HEK293 (cell line): ENCODE measurements around the gene CCNT1.

ENCODE experiments used
- BCL11A ChIP-seq: fragments of 450-650 bp; formaldehyde crosslinking; IDR thresholded peaks from 2 replicates; pipeline ENCODE4 v1.5.1; 2016; ENCODE audit warnings: low read depth, missing biosample characterization, missing genetic modification characterization
- KLF17 ChIP-seq: fragments of 450-650 bp; formaldehyde crosslinking; IDR thresholded peaks from 2 replicates; pipeline ENCODE4 v1.5.1; 2016; ENCODE audit warnings: missing biosample characterization, missing genetic modification characterization
- KLF9 ChIP-seq: fragments of 450-650 bp; formaldehyde crosslinking; IDR thresholded peaks from 2 replicates; pipeline ENCODE4 v1.5.1; 2016; ENCODE audit warnings: missing biosample characterization, missing genetic modification characterization, low read depth
- SP2 ChIP-seq: fragments of 450-650 bp; formaldehyde crosslinking; IDR thresholded peaks from 2 replicates; pipeline ENCODE4 v1.5.1; 2016; ENCODE audit warnings: missing biosample characterization, missing genetic modification characterization
- SP3 ChIP-seq: fragments of 450-650 bp; formaldehyde crosslinking; IDR thresholded peaks from 2 replicates; pipeline ENCODE4 v1.5.1; 2016; ENCODE audit warnings: missing biosample characterization, missing genetic modification characterization
- SP7 ChIP-seq: fragments of 450-650 bp; formaldehyde crosslinking; IDR thresholded peaks from 2 replicates; pipeline ENCODE4 v1.5.1; 2016; ENCODE audit warnings: missing biosample characterization, missing genetic modification characterization
- TRIM28 ChIP-seq: IDR thresholded peaks from 2 replicates; pipeline ENCODE4 v1.6.1; 2011; ENCODE audit warnings: low read length, control low read depth, borderline replicate concordance
- WT1 ChIP-seq: fragments of 450-650 bp; formaldehyde crosslinking; IDR thresholded peaks from 2 replicates; pipeline ENCODE4 v1.5.1; 2016; ENCODE audit warnings: missing biosample characterization, missing genetic modification characterization
- YY1 ChIP-seq: fragments of 450-650 bp; formaldehyde crosslinking; IDR thresholded peaks from 2 replicates; pipeline ENCODE4 v1.5.1; 2018; ENCODE audit warnings: missing biosample characterization, missing genetic modification characterization
- ZBTB20 ChIP-seq: fragments of 450-650 bp; formaldehyde crosslinking; IDR thresholded peaks from 2 replicates; pipeline ENCODE4 v1.5.1; 2016; ENCODE audit warnings: missing biosample characterization, missing genetic modification characterization
- ZFP37 ChIP-seq: fragments of 450-650 bp; formaldehyde crosslinking; IDR thresholded peaks from 2 replicates; pipeline ENCODE4 v1.5.1; 2016; ENCODE audit warnings: missing biosample characterization, missing genetic modification characterization
- ZFP69B ChIP-seq: fragments of 450-650 bp; formaldehyde crosslinking; IDR thresholded peaks from 2 replicates; pipeline ENCODE4 v1.5.1; 2016; ENCODE audit warnings: missing biosample characterization, missing genetic modification characterization
- ZNF121 ChIP-seq: fragments of 450-650 bp; formaldehyde crosslinking; IDR thresholded peaks from 2 replicates; pipeline ENCODE4 v1.5.1; 2016; ENCODE audit warnings: missing biosample characterization, missing genetic modification characterization
- ZNF157 ChIP-seq: fragments of 450-650 bp; formaldehyde crosslinking; IDR thresholded peaks from 2 replicates; pipeline ENCODE4 v1.5.1; 2016; ENCODE audit warnings: missing biosample characterization, missing genetic modification characterization
- ZNF248 ChIP-seq: fragments of 450-650 bp; formaldehyde crosslinking; IDR thresholded peaks from 2 replicates; pipeline ENCODE4 v1.5.1; 2017; ENCODE audit warnings: missing biosample characterization, missing genetic modification characterization
- ZNF37A ChIP-seq: fragments of 450-650 bp; IDR thresholded peaks from 2 replicates; pipeline ENCODE4 v1.5.1; 2018; ENCODE audit warnings: missing biosample characterization, missing genetic modification characterization
- ZNF391 ChIP-seq: fragments of 450-650 bp; formaldehyde crosslinking; IDR thresholded peaks from 2 replicates; pipeline ENCODE4 v1.5.1; 2016; ENCODE audit warnings: low read depth, missing biosample characterization, missing genetic modification characterization, borderline replicate concordance
- ZNF449 ChIP-seq: fragments of 450-650 bp; formaldehyde crosslinking; IDR thresholded peaks from 2 replicates; pipeline ENCODE4 v1.5.1; 2017; ENCODE audit warnings: missing biosample characterization, mild to moderate bottlenecking, missing genetic modification characterization, moderate library complexity
- ZNF501 ChIP-seq: fragments of 450-650 bp; formaldehyde crosslinking; IDR thresholded peaks from 2 replicates; pipeline ENCODE4 v1.5.1; 2016; ENCODE audit warnings: missing biosample characterization, missing genetic modification characterization
- ZNF530 ChIP-seq: fragments of 450-650 bp; formaldehyde crosslinking; IDR thresholded peaks from 2 replicates; pipeline ENCODE4 v1.5.1; 2016; ENCODE audit warnings: low read depth, missing biosample characterization, missing genetic modification characterization
- ZNF600 ChIP-seq: fragments of 450-650 bp; formaldehyde crosslinking; IDR thresholded peaks from 2 replicates; pipeline ENCODE4 v1.5.1; 2016; ENCODE audit warnings: missing biosample characterization, missing genetic modification characterization
- ZNF623 ChIP-seq: fragments of 450-650 bp; formaldehyde crosslinking; IDR thresholded peaks from 2 replicates; pipeline ENCODE4 v1.5.1; 2016; ENCODE audit warnings: missing biosample characterization, missing genetic modification characterization
- ZNF670 ChIP-seq: fragments of 450-650 bp; formaldehyde crosslinking; IDR thresholded peaks from 2 replicates; pipeline ENCODE4 v1.5.1; 2016; ENCODE audit warnings: missing biosample characterization, missing genetic modification characterization, low read depth
- TF ChIP-seq, protein P1 (sequence below): fragments of 450-650 bp; formaldehyde crosslinking; IDR thresholded peaks from 2 replicates; pipeline ENCODE4 v1.5.1; 2016; ENCODE audit warnings: missing biosample characterization, missing genetic modification characterization, borderline replicate concordance
- TF ChIP-seq, protein P2 (sequence below): fragments of 450-650 bp; formaldehyde crosslinking; IDR thresholded peaks from 2 replicates; pipeline ENCODE4 v1.5.1; 2016; ENCODE audit warnings: missing biosample characterization, missing genetic modification characterization
- TF ChIP-seq, protein P3 (sequence below): fragments of 450-650 bp; formaldehyde crosslinking; conservative IDR thresholded peaks from 2 replicates; pipeline ENCODE4 v1.5.1; 2016; ENCODE audit warnings: low read depth, missing biosample characterization, missing genetic modification characterization

CCNT1 gene

GRCh38 chr12:48681710-48682532, 34.6 kb downstream of the CCNT1 start, which contains the start of gene KANSL2 (continued):
- TF ChIP-seq, protein P1, sequence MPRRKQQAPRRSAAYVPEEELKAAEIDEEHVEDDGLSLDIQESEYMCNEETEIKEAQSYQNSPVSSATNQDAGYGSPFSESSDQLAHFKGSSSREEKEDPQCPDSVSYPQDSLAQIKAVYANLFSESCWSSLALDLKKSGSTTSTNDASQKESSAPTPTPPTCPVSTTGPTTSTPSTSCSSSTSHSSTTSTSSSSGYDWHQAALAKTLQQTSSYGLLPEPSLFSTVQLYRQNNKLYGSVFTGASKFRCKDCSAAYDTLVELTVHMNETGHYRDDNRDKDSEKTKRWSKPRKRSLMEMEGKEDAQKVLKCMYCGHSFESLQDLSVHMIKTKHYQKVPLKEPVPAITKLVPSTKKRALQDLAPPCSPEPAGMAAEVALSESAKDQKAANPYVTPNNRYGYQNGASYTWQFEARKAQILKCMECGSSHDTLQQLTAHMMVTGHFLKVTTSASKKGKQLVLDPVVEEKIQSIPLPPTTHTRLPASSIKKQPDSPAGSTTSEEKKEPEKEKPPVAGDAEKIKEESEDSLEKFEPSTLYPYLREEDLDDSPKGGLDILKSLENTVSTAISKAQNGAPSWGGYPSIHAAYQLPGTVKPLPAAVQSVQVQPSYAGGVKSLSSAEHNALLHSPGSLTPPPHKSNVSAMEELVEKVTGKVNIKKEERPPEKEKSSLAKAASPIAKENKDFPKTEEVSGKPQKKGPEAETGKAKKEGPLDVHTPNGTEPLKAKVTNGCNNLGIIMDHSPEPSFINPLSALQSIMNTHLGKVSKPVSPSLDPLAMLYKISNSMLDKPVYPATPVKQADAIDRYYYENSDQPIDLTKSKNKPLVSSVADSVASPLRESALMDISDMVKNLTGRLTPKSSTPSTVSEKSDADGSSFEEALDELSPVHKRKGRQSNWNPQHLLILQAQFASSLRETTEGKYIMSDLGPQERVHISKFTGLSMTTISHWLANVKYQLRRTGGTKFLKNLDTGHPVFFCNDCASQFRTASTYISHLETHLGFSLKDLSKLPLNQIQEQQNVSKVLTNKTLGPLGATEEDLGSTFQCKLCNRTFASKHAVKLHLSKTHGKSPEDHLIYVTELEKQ (tag by site-specific recombination): 0 out of 2 replicates have a peak, but pooled peaks have one; percentile 13
- no peak for TF ChIP-seq TRIM28
- TF ChIP-seq SP2 (tag by site-specific recombination): peak; percentile 98
- TF ChIP-seq ZNF157 (tag by site-specific recombination): 0 out of 2 replicates have a peak, but pooled peaks have one; percentile 13
- peak; percentile 78 for TF ChIP-seq ZNF449 (tag by site-specific recombination)
- no peak for TF ChIP-seq ZNF670 (tag by site-specific recombination)
- TF ChIP-seq BCL11A (tag by site-specific recombination): no peak
- TF ChIP-seq ZFP37 (tag by site-specific recombination): peak; percentile 95; the same call in 1 of the 2 replicates
- TF ChIP-seq ZNF391: peak; percentile 77; the same call in 1 of the 2 replicates
- TF ChIP-seq ZNF501 (tag by site-specific recombination): peak; percentile 99
- TF ChIP-seq, protein P2, sequence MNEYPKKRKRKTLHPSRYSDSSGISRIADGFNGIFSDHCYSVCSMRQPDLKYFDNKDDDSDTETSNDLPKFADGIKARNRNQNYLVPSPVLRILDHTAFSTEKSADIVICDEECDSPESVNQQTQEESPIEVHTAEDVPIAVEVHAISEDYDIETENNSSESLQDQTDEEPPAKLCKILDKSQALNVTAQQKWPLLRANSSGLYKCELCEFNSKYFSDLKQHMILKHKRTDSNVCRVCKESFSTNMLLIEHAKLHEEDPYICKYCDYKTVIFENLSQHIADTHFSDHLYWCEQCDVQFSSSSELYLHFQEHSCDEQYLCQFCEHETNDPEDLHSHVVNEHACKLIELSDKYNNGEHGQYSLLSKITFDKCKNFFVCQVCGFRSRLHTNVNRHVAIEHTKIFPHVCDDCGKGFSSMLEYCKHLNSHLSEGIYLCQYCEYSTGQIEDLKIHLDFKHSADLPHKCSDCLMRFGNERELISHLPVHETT (tag by site-specific recombination): peak; percentile 64; the same call in 1 of the 2 replicates
- TF ChIP-seq, protein P3, sequence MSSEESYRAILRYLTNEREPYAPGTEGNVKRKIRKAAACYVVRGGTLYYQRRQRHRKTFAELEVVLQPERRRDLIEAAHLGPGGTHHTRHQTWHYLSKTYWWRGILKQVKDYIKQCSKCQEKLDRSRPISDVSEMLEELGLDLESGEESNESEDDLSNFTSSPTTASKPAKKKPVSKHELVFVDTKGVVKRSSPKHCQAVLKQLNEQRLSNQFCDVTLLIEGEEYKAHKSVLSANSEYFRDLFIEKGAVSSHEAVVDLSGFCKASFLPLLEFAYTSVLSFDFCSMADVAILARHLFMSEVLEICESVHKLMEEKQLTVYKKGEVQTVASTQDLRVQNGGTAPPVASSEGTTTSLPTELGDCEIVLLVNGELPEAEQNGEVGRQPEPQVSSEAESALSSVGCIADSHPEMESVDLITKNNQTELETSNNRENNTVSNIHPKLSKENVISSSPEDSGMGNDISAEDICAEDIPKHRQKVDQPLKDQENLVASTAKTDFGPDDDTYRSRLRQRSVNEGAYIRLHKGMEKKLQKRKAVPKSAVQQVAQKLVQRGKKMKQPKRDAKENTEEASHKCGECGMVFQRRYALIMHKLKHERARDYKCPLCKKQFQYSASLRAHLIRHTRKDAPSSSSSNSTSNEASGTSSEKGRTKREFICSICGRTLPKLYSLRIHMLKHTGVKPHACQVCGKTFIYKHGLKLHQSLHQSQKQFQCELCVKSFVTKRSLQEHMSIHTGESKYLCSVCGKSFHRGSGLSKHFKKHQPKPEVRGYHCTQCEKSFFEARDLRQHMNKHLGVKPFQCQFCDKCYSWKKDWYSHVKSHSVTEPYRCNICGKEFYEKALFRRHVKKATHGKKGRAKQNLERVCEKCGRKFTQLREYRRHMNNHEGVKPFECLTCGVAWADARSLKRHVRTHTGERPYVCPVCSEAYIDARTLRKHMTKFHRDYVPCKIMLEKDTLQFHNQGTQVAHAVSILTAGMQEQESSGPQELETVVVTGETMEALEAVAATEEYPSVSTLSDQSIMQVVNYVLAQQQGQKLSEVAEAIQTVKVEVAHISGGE (tag by site-specific recombination): peak; percentile 40
- TF ChIP-seq WT1: peak; percentile 60; the same call in 1 of the 2 replicates
- TF ChIP-seq ZBTB20: peak; percentile 20; the same call in 1 of the 2 replicates
- peak; percentile 82 for TF ChIP-seq SP3 (tag by site-specific recombination)
- no peak for TF ChIP-seq ZNF248
- TF ChIP-seq YY1 (tag by site-specific recombination): peak; percentile 98
- peak; percentile 71 for TF ChIP-seq ZNF600 (tag by site-specific recombination)
- TF ChIP-seq ZFP69B: peak; percentile 78
- TF ChIP-seq ZNF530 (tag by site-specific recombination): no peak
- TF ChIP-seq ZNF121: 0 out of 2 replicates have a peak, but pooled peaks have one; percentile 52
- TF ChIP-seq ZNF623 (tag by site-specific recombination): no peak
- TF ChIP-seq KLF17: peak; percentile 69; the same call in 1 of the 2 replicates
- peak; percentile 79; the same call in 1 of the 2 replicates for TF ChIP-seq ZNF37A (tag by site-specific recombination)
- peak; percentile 49 for TF ChIP-seq KLF9 (tag by site-specific recombination)
- peak; percentile 82 for TF ChIP-seq SP7 (tag by site-specific recombination)
